ENCODE data around the gene ROPN1. TPM values are rescaled to one million over a fixed set of nuclear protein-coding genes. Genes with fewer than 3 reads are reported as not detected.
"Not testable (repeated sequence)": the region's sequence is repeated elsewhere in the genome, so short reads cannot be mapped to it uniquely, and the experiment has no call there.

The ROPN1 gene
- total RNA-seq, 4 donors from 2014 or later, result not detected

DNA sequence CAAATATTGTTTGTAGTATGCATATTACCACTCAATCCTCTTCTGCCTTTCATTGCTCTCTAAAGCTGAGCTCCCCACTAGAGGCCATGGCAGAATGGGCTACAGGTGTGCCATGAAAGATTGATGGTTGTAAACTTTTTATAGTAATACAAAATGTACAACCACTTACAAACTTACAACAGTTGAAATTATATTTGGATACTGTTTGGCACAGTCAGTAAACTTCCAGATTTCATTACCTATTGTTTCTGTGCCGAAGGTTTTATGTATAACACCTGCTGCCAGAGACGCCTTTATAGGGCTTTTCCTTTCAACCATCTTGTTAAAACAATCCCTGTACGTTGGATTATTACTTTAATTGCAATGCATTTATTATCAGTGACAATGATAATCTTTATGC lies 7.0 kb downstream of the ROPN1 start:
- no peak for ATAC-seq (ENCODE audit: low FRiP score)
- DNase-seq (ENCODE audit: low spot score), result no peak
- TF ChIP-seq CTCF (IDR thresholded peaks at IDR 0.05), result no peak

GRCh38 chr3:123984350-123984749 lies 7.6 kb downstream of the ROPN1 start:
- DNase-seq (ENCODE audit: low spot score) (no peak), ATAC-seq (ENCODE audit: low FRiP score) (no peak)
- TF ChIP-seq CTCF (IDR thresholded peaks at IDR 0.05), result no peak

GRCh38 chr3:123981317-123981716 lies 10.6 kb downstream of the ROPN1 start:
- DNase-seq (ENCODE audit: low spot score); ATAC-seq (ENCODE audit: low FRiP score): not testable (repeated sequence)

DNA sequence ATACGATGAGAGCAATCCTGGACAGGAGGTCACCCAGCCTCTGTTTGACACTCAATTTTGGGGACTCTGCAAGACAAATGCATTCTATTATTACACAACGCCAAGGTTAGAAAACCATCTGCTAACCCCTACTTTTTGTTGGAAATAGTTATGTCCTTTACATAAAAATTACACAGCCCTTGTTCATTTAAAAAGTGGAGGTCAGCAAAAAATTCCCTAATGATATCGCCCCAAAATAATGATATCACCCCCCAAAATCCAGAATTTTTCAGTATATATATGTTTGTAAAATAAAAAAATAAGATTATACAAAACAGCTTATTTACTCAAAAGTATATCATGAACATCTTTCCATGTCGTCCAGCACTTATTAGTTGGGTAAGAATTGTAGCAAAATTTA lies 11.4 kb downstream of the ROPN1 start:
- ATAC-seq (ENCODE audit: low FRiP score) (no peak), DNase-seq (ENCODE audit: low spot score) (no peak)
- TF ChIP-seq CTCF (IDR thresholded peaks at IDR 0.05), result no peak

- ATAC-seq (ENCODE audit: low FRiP score), result peak; percentile 80
- DNase-seq (ENCODE audit: low spot score), result not testable (repeated sequence)
Observed at GRCh38 chr3:123979525-123980501, 12.1 kb downstream of the ROPN1 start.

DNA sequence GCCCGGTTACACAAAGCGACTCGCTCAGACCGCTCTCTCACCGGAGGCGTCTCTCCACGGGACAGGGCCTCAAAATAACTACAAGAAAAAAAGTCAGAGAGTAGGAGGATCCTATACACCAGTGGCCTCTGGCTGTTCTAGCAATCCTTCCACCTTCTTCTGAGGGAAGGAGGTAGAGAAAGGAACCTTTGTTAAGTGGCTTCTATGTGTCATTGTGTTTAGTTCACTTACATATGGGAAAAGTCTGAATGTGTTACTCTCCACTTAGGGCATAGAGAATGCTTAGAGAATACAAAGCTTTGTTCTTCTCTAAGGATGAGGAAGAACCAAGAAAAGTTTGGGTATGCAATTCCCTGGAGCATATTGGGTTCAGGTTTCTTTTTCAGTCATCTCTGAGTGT lies 15.0 kb downstream of the ROPN1 start:
- not testable (repeated sequence) for DNase-seq (ENCODE audit: low spot score); ATAC-seq (ENCODE audit: low FRiP score)

DNA sequence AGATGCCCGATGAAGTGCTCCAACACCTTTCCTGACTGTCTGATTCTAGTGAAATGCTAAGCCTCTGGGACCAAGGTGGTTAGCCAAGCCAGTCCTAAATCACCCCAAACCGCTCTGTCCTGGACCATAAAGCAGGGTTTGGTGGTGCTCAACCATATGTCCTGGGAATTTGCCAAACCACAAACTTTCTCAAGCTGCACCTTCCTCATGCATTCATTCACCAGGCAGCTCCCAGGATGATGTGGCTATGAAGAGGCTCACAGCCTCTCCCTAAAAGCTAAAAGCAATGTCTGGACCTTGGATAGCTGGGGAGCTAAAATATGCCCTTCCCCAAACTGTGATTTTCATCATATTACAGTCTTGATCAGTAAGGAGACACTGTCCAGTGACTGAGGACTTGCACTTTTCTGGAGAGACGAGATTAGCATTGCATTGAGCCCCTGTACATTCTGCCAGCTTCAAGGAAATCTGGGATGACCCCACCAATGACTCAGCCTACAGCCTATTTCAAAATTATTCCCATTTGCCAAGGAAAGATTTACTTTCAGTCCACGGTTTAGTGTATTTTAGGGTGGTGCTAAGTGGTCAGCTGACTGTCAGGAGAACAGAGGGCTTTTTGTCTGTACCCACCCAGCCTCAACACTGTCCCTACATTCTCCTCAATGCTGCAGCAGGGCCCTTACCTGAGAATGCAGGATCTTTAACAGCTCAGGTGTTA lies 15.6 kb downstream of the ROPN1 start:
- DNase-seq (ENCODE audit: low spot score), result not testable (repeated sequence)
- peak; percentile 38 for ATAC-seq (ENCODE audit: low FRiP score)

DNA sequence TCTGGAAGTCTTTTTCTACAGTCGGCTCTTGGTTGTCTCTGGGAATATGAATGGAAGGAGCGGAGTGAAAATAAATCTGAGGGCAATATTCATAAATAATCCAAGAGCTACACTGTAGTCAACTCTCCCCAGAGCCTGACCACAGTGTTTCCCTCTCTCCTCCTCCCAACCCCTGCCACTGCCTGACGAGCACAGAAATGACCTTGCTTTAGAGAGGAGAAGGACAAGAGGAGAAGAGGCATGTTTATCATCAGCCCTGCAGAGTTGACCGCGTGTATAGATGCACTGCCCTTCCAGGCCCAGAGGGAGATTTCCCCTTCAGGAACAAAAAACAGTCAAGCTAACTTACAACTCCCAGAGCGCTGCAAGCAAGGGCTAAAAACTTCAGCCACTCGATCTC lies 16.9 kb downstream of the ROPN1 start:
- ATAC-seq (ENCODE audit: low FRiP score); DNase-seq (ENCODE audit: low spot score): not testable (repeated sequence)

GRCh38 chr3:123971406-123971805 lies 20.5 kb downstream of the ROPN1 start:
- ATAC-seq (ENCODE audit: low FRiP score) (no peak), DNase-seq (ENCODE audit: low spot score) (no peak)
- TF ChIP-seq CTCF (IDR thresholded peaks at IDR 0.05), result no peak

- ATAC-seq (ENCODE audit: low FRiP score); DNase-seq (ENCODE audit: low spot score): not testable (repeated sequence)
Observed at GRCh38 chr3:123967260-123967659, 24.7 kb downstream of the ROPN1 start.

GRCh38 chr3:123966799-123967198 lies 25.1 kb downstream of the ROPN1 start:
- not testable (repeated sequence) for ATAC-seq (ENCODE audit: low FRiP score); DNase-seq (ENCODE audit: low spot score)

- not testable (repeated sequence) for DNase-seq (ENCODE audit: low spot score); ATAC-seq (ENCODE audit: low FRiP score)
Observed at GRCh38 chr3:123964793-123965192, 27.1 kb downstream of the ROPN1 start.
